ENCODE results near the gene EMC9. TPM values are rescaled to one million over a fixed set of nuclear protein-coding genes. Genes with fewer than 3 reads are reported as not detected.

The EMC9 gene
- total and polyA plus RNA-seq, 2 donors (not counting 1 experiment from before 2014, with no cell fraction given) = 24.7 to 25.9 TPM

DNA sequence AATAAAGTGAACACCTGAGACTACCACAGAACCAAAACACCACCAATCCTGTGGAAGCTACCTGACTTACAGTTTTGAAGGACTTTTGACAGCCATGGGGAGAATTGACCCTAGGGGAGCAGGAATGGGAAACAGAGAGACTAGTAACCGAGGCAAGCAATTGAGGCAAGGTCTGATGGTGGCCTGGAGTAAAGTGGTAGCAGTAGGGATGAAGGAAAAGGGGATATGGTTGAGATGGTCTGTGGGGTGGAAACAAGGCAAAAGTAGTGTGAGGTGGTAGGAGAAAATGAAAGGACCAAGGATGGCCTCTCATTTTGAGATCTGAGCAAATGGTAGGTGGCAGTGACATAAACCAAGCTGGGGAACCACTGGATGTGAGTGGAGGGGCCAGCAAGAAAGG is 15.4 kb upstream of the EMC9 start:
- peaks cover 29% of the 10 kb centered on the region for H3K79me2 ChIP-seq (ENCODE audit: control insufficient read depth, insufficient read depth, low read length)
- Mint-ChIP-seq H3K27ac (no peak overlapping the region), H3K9me3 (ENCODE audit: insufficient read depth) (no peaks in the 10 kb centered on the region), H3K27me3 (no peaks in the 10 kb centered on the region), H3K4me1 (peaks cover 16% of the 10 kb centered on the region), H3K4me3 (no peak overlapping the region)
- ChIA-PET CTCF (interaction anchor here (0.6 to 1.3 kb wide), 3 partner anchors 42 to 154 kb away, joined by 3 read pairs; partner anchors contain the start of genes CHMP4A, DCAF11 and NRL), POLR2A (no interaction called here)
- peaks cover 4 to 56% of the 10 kb centered on the region in 2 experiments for H3K36me3 ChIP-seq (replicated peaks in 1 of 2; ENCODE audit: control extremely low read depth in 1 of 2, control insufficient read depth in 1 of 2, extremely low read depth in 1 of 2, insufficient read depth in 2 of 2, low read length in 1 of 2)
- WGBS (ENCODE audit: insufficient coverage) = 92% methylated on average over 1 of the region's 1 CpG
- H3K4me2 ChIP-seq (replicated peaks; ENCODE audit: low read depth, low read length, poor library complexity, severe bottlenecking) = no peak overlapping the region
- no peak overlapping the region for H3K27ac ChIP-seq (ENCODE audit: low read length in 2 of 2)
- H2AFZ ChIP-seq (ENCODE audit: insufficient read depth, low read depth, low read length, poor library complexity, severe bottlenecking) = no peak overlapping the region
- ATAC-seq (ENCODE audit: low read depth) (no peak), DNase-seq (no peak)
- no peak overlapping the region for H3K4me3 ChIP-seq (ENCODE audit: control extremely low read depth in 1 of 5, extremely low read depth in 1 of 5, insufficient read depth in 1 of 5, low read depth in 2 of 5, low read length in 4 of 5)
- intact Hi-C loops (cut with micrococcal nuclease) = no loop called here
- TF ChIP-seq, protein P1, sequence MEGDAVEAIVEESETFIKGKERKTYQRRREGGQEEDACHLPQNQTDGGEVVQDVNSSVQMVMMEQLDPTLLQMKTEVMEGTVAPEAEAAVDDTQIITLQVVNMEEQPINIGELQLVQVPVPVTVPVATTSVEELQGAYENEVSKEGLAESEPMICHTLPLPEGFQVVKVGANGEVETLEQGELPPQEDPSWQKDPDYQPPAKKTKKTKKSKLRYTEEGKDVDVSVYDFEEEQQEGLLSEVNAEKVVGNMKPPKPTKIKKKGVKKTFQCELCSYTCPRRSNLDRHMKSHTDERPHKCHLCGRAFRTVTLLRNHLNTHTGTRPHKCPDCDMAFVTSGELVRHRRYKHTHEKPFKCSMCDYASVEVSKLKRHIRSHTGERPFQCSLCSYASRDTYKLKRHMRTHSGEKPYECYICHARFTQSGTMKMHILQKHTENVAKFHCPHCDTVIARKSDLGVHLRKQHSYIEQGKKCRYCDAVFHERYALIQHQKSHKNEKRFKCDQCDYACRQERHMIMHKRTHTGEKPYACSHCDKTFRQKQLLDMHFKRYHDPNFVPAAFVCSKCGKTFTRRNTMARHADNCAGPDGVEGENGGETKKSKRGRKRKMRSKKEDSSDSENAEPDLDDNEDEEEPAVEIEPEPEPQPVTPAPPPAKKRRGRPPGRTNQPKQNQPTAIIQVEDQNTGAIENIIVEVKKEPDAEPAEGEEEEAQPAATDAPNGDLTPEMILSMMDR (IDR thresholded peaks at IDR 0.05) = no peak
- no peak for TF ChIP-seq EZH2 (IDR thresholded peaks at IDR 0.05; ENCODE audit: borderline replicate concordance, insufficient read depth, low read depth, low read length, poor library complexity, severe bottlenecking)
- no peak overlapping the region for H3K9ac ChIP-seq (ENCODE audit: low read length)
- peaks cover 3% of the 10 kb centered on the region for H4K20me1 ChIP-seq (ENCODE audit: control insufficient read depth, insufficient read depth, low read length, poor library complexity, severe bottlenecking)
- H3K27me3 ChIP-seq (replicated peaks in 1 of 4; ENCODE audit: control extremely low read depth in 1 of 4, control insufficient read depth in 3 of 4, insufficient read depth in 4 of 4, low read length in 3 of 4) = no peaks in the 10 kb centered on the region
- peaks cover 8 to 14% of the 10 kb centered on the region in 2 donors for H3K4me1 ChIP-seq (ENCODE audit: control insufficient read depth in 2 of 2, insufficient read depth in 2 of 2, low read length in 2 of 2)
- no peaks in the 10 kb centered on the region for H3K9me3 ChIP-seq (ENCODE audit: control extremely low read depth in 1 of 3, control insufficient read depth in 2 of 3, insufficient read depth in 1 of 3, low read length in 2 of 3)

DNA sequence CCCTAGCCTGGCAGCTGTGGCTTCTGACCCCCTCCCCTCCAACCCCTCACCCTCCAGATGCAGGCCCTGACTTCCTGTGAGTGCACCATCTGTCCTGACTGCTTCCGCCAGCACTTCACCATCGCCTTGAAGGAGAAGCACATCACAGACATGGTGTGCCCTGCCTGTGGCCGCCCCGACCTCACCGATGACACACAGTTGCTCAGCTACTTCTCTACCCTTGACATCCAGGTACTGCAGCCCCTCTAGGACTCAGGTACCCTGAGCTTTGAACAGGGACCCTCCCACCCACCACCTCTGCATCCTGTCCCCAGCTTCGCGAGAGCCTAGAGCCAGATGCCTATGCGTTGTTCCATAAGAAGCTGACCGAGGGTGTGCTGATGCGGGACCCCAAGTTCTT is 13.7 kb upstream of the EMC9 start:
- intact Hi-C loops (cut with micrococcal nuclease) = no loop called here
- H3K9me3 ChIP-seq (ENCODE audit: control extremely low read depth in 1 of 3, control insufficient read depth in 2 of 3, insufficient read depth in 1 of 3, low read length in 2 of 3) = no peaks in the 10 kb centered on the region
- H4K20me1 ChIP-seq (ENCODE audit: control insufficient read depth, insufficient read depth, low read length, poor library complexity, severe bottlenecking) = peaks cover 17% of the 10 kb centered on the region
- 97% methylated on average over 9 of the region's 10 CpGs for WGBS (ENCODE audit: insufficient coverage)
- TF ChIP-seq, protein P1 (IDR thresholded peaks at IDR 0.05) = no peak
- no peak for TF ChIP-seq EZH2 (IDR thresholded peaks at IDR 0.05; ENCODE audit: borderline replicate concordance, insufficient read depth, low read depth, low read length, poor library complexity, severe bottlenecking)
- H3K9ac ChIP-seq (ENCODE audit: low read length) = no peak overlapping the region
- no peak overlapping the region for H3K4me2 ChIP-seq (replicated peaks; ENCODE audit: low read depth, low read length, poor library complexity, severe bottlenecking)
- Mint-ChIP-seq H3K27ac (no peak overlapping the region), H3K4me1 (peaks cover 4% of the 10 kb centered on the region), H3K4me3 (no peak overlapping the region), H3K27me3 (no peaks in the 10 kb centered on the region), H3K9me3 (ENCODE audit: insufficient read depth) (no peaks in the 10 kb centered on the region)
- no peak overlapping the region for H3K4me3 ChIP-seq (ENCODE audit: control extremely low read depth in 1 of 5, extremely low read depth in 1 of 5, insufficient read depth in 1 of 5, low read depth in 2 of 5, low read length in 4 of 5)
- H3K36me3 ChIP-seq (replicated peaks in 1 of 2; ENCODE audit: control extremely low read depth in 1 of 2, control insufficient read depth in 1 of 2, extremely low read depth in 1 of 2, insufficient read depth in 2 of 2, low read length in 1 of 2) = peaks cover 6 to 68% of the 10 kb centered on the region in 2 experiments
- ChIA-PET CTCF (interaction anchor here (0.6 to 2.1 kb wide), 4 partner anchors 9 to 152 kb away, joined by 3 to 6 read pairs (median 4); partner anchors contain the start of gene CIDEB), POLR2A (interaction anchor here (0.5 kb wide), 1 partner anchor 60 kb away, joined by 3 read pairs; no protein-coding TSS in a partner anchor)
- no peak overlapping the region for H2AFZ ChIP-seq (ENCODE audit: insufficient read depth, low read depth, low read length, poor library complexity, severe bottlenecking)
- DNase-seq (no peak), ATAC-seq (ENCODE audit: low read depth) (no peak)
- H3K79me2 ChIP-seq (ENCODE audit: control insufficient read depth, insufficient read depth, low read length) = peaks cover 38% of the 10 kb centered on the region
- H3K27ac ChIP-seq (ENCODE audit: low read length in 2 of 2) = no peak overlapping the region
- H3K4me1 ChIP-seq (ENCODE audit: control insufficient read depth in 2 of 2, insufficient read depth in 2 of 2, low read length in 2 of 2) = peaks cover 0 to 3% of the 10 kb centered on the region in 2 donors
- no peaks in the 10 kb centered on the region for H3K27me3 ChIP-seq (replicated peaks in 1 of 4; ENCODE audit: control extremely low read depth in 1 of 4, control insufficient read depth in 3 of 4, insufficient read depth in 4 of 4, low read length in 3 of 4)
